BJ (cell line): ENCODE data around the gene ZNF592. TPM values are rescaled to one million over a fixed set of nuclear protein-coding genes. Genes with fewer than 3 reads are reported as not detected.

Experiments
- CTCF ChIA-PET: fragments of 350-600 bp; formaldehyde crosslinking; extraction: SDS; loops from one replicate; lab custom pipeline; 2021; ENCODE audit warnings: antibody characterized with exemption, inconsistent platforms; lab: Yijun Ruan, JAX
- POLR2A ChIA-PET: fragments of 300-600 bp; sonication (Branson Sonifier 250); formaldehyde crosslinking; extraction: SDS; loops from one replicate; lab custom pipeline; 2021; ENCODE audit warnings: antibody characterized with exemption; lab: Charles Lee
- DNase-seq: peaks from one replicate; pipeline ENCODE4 v3.0.0-alpha.2; 2011; ENCODE audit warnings: low read depth
- H3K27me3 ChIP-seq: 2 replicates; pipeline ENCODE4 v1.6.0; 2011; ENCODE audit warnings: low read length; ENCODE audit not compliant: control insufficient read depth, insufficient read depth
- H3K36me3 ChIP-seq: 2 replicates; pipeline ENCODE4 v1.5.1; 2011; ENCODE audit warnings: low read length; ENCODE audit not compliant: control insufficient read depth, insufficient read depth
- H3K4me3 ChIP-seq: 2 replicates; pipeline ENCODE4 v1.5.1; 2011; ENCODE audit warnings: low read depth, mild to moderate bottlenecking, control low read depth, low read length
- polyA plus RNA-seq: library from polyadenylated mRNA; depleted of rRNA; stranded (reverse); fragments of >200 nt; gene quantifications from 2 replicates; pipeline ENCODE4 v1.2.3, GENCODE V29; 2011
- TF ChIP-seq, protein P1 (sequence below): IDR thresholded peaks from 2 replicates; pipeline ENCODE4 v1.5.1; 2011; ENCODE audit warnings: low read depth, mild to moderate bottlenecking, control low read depth, inconsistent platforms, low read length, moderate library complexity; ENCODE audit not compliant: insufficient read depth

ZNF592 gene
- polyA plus RNA-seq, 1 experiment, result 11.0 TPM

DNA sequence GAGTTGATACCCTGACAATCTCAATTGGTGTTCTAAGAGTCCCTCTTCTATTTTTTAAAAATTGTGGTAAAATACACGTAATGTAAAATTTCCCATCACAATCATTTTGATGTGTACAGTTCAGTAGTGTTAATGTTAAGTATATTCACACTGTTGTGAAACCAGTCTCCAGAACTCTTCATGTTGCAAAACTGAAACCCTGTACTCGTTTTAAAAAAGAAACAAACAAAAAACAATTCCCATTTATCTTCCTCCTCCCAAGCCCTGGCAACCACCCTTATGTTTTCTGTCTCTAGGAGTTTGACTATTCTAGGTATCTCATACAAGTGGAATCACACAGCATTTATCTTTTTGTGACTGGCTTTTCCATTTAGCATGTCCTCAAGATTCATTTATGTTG, 40.1 kb downstream of the ZNF592 start:
- TF ChIP-seq, protein P1, sequence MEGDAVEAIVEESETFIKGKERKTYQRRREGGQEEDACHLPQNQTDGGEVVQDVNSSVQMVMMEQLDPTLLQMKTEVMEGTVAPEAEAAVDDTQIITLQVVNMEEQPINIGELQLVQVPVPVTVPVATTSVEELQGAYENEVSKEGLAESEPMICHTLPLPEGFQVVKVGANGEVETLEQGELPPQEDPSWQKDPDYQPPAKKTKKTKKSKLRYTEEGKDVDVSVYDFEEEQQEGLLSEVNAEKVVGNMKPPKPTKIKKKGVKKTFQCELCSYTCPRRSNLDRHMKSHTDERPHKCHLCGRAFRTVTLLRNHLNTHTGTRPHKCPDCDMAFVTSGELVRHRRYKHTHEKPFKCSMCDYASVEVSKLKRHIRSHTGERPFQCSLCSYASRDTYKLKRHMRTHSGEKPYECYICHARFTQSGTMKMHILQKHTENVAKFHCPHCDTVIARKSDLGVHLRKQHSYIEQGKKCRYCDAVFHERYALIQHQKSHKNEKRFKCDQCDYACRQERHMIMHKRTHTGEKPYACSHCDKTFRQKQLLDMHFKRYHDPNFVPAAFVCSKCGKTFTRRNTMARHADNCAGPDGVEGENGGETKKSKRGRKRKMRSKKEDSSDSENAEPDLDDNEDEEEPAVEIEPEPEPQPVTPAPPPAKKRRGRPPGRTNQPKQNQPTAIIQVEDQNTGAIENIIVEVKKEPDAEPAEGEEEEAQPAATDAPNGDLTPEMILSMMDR, result no peak
- Histone ChIP-seq H3K4me3 (no peak overlapping the region), H3K36me3 (peaks cover 26% of the 10 kb centered on the region), H3K27me3 (no peaks in the 10 kb centered on the region)
- DNase-seq, result no peak
- CTCF ChIA-PET, result interaction anchor here (1.4 kb wide), 1 partner anchor 20 kb away, joined by 3 read pairs; no protein-coding TSS in a partner anchor
- POLR2A ChIA-PET, result no interaction called here

DNA sequence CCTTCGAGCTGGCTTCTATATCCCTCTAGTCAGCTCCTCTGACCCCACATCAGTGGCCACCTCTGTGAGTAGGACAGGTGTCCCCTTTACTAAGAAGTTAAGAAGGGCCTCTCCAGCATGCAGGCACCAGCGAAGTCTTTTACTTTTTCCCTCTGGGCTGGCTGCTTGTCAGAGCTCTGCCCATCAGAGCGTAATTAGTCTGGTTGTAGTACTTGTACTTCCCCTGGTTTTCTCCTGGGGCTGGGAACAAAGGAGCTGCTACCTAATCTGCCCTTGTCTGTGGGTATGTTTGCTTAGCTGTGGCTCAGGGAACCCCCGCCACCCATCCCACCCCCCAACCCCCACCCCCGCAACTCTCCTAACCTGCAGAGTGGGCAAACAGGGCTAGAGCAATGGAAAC, 41.4 kb downstream of the ZNF592 start:
- no peak for DNase-seq
- TF ChIP-seq, protein P1, result no peak
- Histone ChIP-seq H3K4me3 (no peak overlapping the region), H3K27me3 (no peaks in the 10 kb centered on the region), H3K36me3 (peaks cover 13% of the 10 kb centered on the region)
- CTCF ChIA-PET, result no interaction called here
- POLR2A ChIA-PET, result no interaction called here

DNA sequence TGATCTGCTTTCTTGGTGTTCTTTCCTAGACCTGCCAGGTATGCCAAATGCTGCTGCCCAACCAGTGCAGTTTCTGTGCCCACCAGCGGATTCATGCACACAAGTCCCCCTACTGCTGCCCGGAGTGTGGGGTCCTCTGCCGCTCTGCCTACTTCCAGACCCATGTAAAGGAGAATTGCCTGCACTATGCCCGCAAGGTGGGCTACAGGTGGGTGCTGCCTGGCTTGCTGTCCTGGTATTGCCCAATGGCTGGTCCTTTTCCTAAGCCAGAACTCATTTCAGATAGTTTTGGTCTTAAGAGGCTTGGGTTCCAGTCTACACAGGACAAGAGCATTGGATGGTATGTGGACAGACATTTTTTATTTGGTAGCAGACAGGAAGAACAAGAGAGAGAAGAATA, 42.3 kb downstream of the ZNF592 start:
- ChIA-PET CTCF (no interaction called here), POLR2A (no interaction called here)
- TF ChIP-seq, protein P1, result no peak
- H3K27me3 ChIP-seq, result no peaks in the 10 kb centered on the region
- DNase-seq, result no peak
- H3K36me3 ChIP-seq, result peaks cover 9% of the 10 kb centered on the region
- H3K4me3 ChIP-seq, result no peak overlapping the region

DNA sequence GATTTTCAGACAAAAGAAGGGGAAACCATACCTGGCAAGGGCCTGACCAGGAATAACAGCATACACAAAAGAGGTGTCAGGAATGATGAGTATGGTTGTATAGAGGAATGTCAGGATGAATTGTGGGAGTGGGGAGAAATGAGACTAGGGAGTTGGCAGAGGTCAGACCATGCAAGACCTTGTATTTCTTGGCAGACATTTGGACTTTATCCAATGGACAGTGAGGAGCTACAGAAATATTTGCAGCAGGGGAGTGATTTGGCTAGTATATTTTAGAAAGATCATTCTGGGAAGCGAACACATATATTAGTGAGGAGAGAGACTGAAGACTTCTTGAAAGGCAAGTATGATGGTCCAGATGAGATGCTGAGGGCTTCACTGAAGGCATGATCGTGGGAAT, 43.4 kb downstream of the ZNF592 start:
- ChIA-PET POLR2A (no interaction called here), CTCF (interaction anchor here (0.8 kb wide), 1 partner anchor 136 kb away, joined by 3 read pairs; no protein-coding TSS in a partner anchor)
- TF ChIP-seq, protein P1, result no peak
- DNase-seq, result no peak
- Histone ChIP-seq H3K36me3 (peaks cover 6% of the 10 kb centered on the region), H3K27me3 (no peaks in the 10 kb centered on the region), H3K4me3 (no peak overlapping the region)

DNA sequence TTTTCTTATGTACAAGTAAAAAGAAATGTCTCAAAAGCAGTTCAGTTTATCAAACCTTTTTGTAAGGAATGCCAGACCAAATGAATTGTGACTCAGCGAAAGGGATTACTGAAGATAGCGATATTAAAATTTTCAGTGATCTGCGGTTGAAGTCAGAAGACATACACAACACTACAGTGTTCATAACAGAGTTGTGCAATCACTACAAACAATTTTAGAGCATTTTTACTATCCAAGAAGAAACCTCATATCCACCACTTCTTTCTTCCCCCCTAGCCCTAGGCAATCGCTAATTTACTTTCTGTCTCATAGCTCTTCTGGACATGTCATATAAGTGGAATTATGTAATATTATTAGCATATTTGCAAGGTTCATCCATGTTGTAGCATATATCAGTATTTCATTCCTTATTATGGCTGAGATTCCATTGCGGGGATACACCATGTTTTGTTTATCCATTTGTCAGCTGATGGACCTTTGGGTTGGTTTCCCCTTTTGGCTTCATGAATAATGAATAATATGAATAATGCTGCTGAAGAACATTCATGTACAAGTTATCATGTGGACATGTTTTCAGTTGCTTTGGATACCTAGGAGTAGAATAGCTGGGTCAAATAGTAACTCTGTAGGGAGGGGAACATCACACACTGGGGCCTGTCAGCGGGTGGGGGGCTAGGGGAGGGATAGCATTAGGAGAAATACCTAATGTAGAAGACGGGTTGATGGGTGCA, 45.2 kb downstream of the ZNF592 start:
- POLR2A ChIA-PET, result no interaction called here
- CTCF ChIA-PET, result no interaction called here
- no peaks in the 10 kb centered on the region for H3K27me3 ChIP-seq
- H3K36me3 ChIP-seq, result peaks cover 15% of the 10 kb centered on the region
- TF ChIP-seq, protein P1, result no peak
- H3K4me3 ChIP-seq, result no peak overlapping the region
- no peak for DNase-seq
